ENCODE measurements around the gene SLC35G6. TPM values are rescaled to one million over a fixed set of nuclear protein-coding genes. Genes with fewer than 3 reads are reported as not detected.

Gene SLC35G6
- total and polyA plus RNA-seq, 2 of the 13 experiments (the other 11 are each of a cell fraction or from before 2014, with no cell fraction given): 0.07 TPM; not detected in 1

DNA sequence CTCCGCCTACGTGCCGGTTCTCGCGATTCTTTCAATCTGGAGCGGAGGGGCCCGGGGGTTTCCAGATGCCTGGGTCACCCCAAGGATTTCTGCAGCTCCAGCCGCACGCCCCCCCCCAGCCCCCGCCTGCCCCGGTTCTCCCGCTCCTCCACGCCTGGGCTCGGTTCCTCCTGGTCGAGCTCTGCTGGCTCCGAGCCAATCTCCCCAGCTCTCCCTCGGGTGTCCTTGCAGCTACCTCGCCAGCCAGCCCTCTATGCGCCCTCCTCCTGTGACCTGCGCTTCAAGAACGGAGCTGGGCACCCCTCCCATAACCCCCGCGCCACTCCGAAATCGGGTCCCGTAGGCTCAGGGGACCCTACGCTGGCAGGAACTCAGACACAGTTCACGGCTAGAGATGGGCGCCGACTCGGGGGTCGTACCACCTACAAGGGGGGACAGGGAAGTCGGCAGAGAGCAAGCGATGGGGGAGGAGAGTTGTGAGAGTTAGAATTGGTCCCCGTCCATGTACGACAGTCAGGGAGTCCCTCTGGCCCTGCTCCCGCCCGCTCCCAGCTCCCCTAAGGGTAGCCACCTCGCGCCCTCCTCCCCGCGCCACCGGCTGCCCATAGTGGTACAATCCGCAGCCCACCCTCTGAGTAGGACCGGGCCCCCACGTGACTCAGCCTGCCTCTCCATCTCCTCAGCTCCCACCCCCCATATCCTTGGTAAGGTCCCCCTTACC lies 41.0 kb upstream of the SLC35G6 start (continued):
- TF ChIP-seq, protein P1, sequence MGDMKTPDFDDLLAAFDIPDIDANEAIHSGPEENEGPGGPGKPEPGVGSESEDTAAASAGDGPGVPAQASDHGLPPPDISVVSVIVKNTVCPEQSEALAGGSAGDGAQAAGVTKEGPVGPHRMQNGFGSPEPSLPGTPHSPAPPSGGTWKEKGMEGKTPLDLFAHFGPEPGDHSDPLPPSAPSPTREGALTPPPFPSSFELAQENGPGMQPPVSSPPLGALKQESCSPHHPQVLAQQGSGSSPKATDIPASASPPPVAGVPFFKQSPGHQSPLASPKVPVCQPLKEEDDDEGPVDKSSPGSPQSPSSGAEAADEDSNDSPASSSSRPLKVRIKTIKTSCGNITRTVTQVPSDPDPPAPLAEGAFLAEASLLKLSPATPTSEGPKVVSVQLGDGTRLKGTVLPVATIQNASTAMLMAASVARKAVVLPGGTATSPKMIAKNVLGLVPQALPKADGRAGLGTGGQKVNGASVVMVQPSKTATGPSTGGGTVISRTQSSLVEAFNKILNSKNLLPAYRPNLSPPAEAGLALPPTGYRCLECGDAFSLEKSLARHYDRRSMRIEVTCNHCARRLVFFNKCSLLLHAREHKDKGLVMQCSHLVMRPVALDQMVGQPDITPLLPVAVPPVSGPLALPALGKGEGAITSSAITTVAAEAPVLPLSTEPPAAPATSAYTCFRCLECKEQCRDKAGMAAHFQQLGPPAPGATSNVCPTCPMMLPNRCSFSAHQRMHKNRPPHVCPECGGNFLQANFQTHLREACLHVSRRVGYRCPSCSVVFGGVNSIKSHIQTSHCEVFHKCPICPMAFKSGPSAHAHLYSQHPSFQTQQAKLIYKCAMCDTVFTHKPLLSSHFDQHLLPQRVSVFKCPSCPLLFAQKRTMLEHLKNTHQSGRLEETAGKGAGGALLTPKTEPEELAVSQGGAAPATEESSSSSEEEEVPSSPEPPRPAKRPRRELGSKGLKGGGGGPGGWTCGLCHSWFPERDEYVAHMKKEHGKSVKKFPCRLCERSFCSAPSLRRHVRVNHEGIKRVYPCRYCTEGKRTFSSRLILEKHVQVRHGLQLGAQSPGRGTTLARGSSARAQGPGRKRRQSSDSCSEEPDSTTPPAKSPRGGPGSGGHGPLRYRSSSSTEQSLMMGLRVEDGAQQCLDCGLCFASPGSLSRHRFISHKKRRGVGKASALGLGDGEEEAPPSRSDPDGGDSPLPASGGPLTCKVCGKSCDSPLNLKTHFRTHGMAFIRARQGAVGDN (CRISPR knock-in tag; IDR thresholded peaks at IDR 0.05): peak; percentile 60
- TF ChIP-seq PCBP1 (IDR thresholded peaks at IDR 0.05; ENCODE audit: borderline replicate concordance, low read depth, low read length) (peak; percentile 30; the same call in 1 of the 2 replicates), ZFX (CRISPR knock-in tag; IDR thresholded peaks at IDR 0.05; ENCODE audit: low read depth) (peak; percentile 34), ESRRA (CRISPR knock-in tag; IDR thresholded peaks at IDR 0.05; ENCODE audit: low read depth) (no peak), SIX4 (CRISPR knock-in tag; IDR thresholded peaks at IDR 0.05) (no peak), SRSF4 (IDR thresholded peaks at IDR 0.05; ENCODE audit: low read depth, low read length, poor library complexity, severe bottlenecking) (no peak), SAP130 (CRISPR knock-in tag; IDR thresholded peaks at IDR 0.05; ENCODE audit: low read depth) (peak; percentile 34), KLF15 (CRISPR knock-in tag; IDR thresholded peaks at IDR 0.05; ENCODE audit: borderline replicate concordance) (no peak), HMG20B (CRISPR knock-in tag; conservative IDR thresholded peaks at IDR 0.05) (no peak), ZZZ3 (CRISPR knock-in tag; IDR thresholded peaks at IDR 0.05; ENCODE audit: borderline replicate concordance) (0 out of 2 replicates have a peak, but pooled peaks have one; percentile 50), PHF21A (CRISPR knock-in tag; IDR thresholded peaks at IDR 0.05) (0 out of 2 replicates have a peak, but pooled peaks have one; percentile 2)
- TF ChIP-seq, protein P2, sequence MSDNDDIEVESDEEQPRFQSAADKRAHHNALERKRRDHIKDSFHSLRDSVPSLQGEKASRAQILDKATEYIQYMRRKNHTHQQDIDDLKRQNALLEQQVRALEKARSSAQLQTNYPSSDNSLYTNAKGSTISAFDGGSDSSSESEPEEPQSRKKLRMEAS (IDR thresholded peaks at IDR 0.05): peak; percentile 56
- TF ChIP-seq, protein P3, sequence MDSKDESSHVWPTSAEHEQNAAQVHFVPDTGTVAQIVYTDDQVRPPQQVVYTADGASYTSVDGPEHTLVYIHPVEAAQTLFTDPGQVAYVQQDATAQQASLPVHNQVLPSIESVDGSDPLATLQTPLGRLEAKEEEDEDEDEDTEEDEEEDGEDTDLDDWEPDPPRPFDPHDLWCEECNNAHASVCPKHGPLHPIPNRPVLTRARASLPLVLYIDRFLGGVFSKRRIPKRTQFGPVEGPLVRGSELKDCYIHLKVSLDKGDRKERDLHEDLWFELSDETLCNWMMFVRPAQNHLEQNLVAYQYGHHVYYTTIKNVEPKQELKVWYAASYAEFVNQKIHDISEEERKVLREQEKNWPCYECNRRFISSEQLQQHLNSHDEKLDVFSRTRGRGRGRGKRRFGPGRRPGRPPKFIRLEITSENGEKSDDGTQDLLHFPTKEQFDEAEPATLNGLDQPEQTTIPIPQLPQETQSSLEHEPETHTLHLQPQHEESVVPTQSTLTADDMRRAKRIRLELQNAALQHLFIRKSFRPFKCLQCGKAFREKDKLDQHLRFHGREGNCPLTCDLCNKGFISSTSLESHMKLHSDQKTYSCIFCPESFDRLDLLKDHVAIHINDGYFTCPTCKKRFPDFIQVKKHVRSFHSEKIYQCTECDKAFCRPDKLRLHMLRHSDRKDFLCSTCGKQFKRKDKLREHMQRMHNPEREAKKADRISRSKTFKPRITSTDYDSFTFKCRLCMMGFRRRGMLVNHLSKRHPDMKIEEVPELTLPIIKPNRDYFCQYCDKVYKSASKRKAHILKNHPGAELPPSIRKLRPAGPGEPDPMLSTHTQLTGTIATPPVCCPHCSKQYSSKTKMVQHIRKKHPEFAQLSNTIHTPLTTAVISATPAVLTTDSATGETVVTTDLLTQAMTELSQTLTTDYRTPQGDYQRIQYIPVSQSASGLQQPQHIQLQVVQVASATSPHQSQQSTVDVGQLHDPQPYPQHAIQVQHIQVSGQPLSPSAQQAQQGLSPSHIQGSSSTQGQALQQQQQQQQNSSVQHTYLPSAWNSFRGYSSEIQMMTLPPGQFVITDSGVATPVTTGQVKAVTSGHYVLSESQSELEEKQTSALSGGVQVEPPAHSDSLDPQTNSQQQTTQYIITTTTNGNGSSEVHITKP (CRISPR knock-in tag; IDR thresholded peaks at IDR 0.05; ENCODE audit: low read depth): peak; percentile 98
- TF ChIP-seq, protein P4, sequence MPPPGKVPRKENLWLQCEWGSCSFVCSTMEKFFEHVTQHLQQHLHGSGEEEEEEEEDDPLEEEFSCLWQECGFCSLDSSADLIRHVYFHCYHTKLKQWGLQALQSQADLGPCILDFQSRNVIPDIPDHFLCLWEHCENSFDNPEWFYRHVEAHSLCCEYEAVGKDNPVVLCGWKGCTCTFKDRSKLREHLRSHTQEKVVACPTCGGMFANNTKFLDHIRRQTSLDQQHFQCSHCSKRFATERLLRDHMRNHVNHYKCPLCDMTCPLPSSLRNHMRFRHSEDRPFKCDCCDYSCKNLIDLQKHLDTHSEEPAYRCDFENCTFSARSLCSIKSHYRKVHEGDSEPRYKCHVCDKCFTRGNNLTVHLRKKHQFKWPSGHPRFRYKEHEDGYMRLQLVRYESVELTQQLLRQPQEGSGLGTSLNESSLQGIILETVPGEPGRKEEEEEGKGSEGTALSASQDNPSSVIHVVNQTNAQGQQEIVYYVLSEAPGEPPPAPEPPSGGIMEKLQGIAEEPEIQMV (CRISPR knock-in tag; IDR thresholded peaks at IDR 0.05; ENCODE audit: low read depth): no peak
- TF ChIP-seq, protein P5, sequence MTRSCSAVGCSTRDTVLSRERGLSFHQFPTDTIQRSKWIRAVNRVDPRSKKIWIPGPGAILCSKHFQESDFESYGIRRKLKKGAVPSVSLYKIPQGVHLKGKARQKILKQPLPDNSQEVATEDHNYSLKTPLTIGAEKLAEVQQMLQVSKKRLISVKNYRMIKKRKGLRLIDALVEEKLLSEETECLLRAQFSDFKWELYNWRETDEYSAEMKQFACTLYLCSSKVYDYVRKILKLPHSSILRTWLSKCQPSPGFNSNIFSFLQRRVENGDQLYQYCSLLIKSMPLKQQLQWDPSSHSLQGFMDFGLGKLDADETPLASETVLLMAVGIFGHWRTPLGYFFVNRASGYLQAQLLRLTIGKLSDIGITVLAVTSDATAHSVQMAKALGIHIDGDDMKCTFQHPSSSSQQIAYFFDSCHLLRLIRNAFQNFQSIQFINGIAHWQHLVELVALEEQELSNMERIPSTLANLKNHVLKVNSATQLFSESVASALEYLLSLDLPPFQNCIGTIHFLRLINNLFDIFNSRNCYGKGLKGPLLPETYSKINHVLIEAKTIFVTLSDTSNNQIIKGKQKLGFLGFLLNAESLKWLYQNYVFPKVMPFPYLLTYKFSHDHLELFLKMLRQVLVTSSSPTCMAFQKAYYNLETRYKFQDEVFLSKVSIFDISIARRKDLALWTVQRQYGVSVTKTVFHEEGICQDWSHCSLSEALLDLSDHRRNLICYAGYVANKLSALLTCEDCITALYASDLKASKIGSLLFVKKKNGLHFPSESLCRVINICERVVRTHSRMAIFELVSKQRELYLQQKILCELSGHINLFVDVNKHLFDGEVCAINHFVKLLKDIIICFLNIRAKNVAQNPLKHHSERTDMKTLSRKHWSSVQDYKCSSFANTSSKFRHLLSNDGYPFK (CRISPR knock-in tag; IDR thresholded peaks at IDR 0.05; ENCODE audit: borderline replicate concordance): peak; percentile 45; the same call in 1 of the 2 replicates

All from HepG2 (cell line).